Endothelial cell of umbilical vein (primary cell): ENCODE measurements around the gene LRRTM4.

Experiments
- EZH2 ChIP-seq: IDR thresholded peaks from 2 replicates; pipeline ENCODE4 v1.6.1; 2012; ENCODE audit warnings: borderline replicate concordance, low read depth, mild to moderate bottlenecking, moderate library complexity, low read length, inconsistent platforms; ENCODE audit not compliant: severe bottlenecking
- GATA2 ChIP-seq: IDR thresholded peaks from 2 replicates; pipeline ENCODE4 v1.7.0; 2011; ENCODE audit warnings: low read depth, mild to moderate bottlenecking, moderate library complexity, mixed read lengths, low read length; ENCODE audit not compliant: insufficient read length, insufficient read depth
- JUN ChIP-seq: IDR thresholded peaks from 2 replicates; pipeline ENCODE4 v1.6.1; 2011; ENCODE audit warnings: borderline replicate concordance, low read depth; ENCODE audit not compliant: insufficient read length, insufficient read depth
- MYC ChIP-seq: IDR thresholded peaks from one replicate; pipeline ENCODE4 v1.6.1; 2011; ENCODE audit warnings: mild to moderate bottlenecking, low read depth, low read length
- POLR2A ChIP-seq: IDR thresholded peaks from 2 replicates; pipeline ENCODE4 v1.6.1; 2012; ENCODE audit warnings: low read depth, mild to moderate bottlenecking, control low read depth, low read length
- POLR2AphosphoS5 ChIP-seq: IDR thresholded peaks from 2 replicates; pipeline ENCODE4 v1.6.1; 2012; ENCODE audit warnings: low read depth, mild to moderate bottlenecking, control low read depth, low read length, moderate library complexity; ENCODE audit not compliant: insufficient read depth
- TF ChIP-seq, protein P1 (sequence below), 2 donors: IDR thresholded peaks; 1 replicate in 1 of 2; 2 replicates in 1 of 2; pipeline ENCODE4 v1.5.1; 2011; ENCODE audit warnings: low read length in 2 of 2, mild to moderate bottlenecking in 2 of 2, moderate library complexity in 2 of 2, control low read depth in 1 of 2, inconsistent platforms in 1 of 2, low read depth in 1 of 2; ENCODE audit not compliant: insufficient read depth in 1 of 2; ENCODE audit errors: extremely low read depth in 1 of 2
- TF ChIP-seq, protein P2 (sequence below): IDR thresholded peaks from 2 replicates; pipeline ENCODE4 v1.6.1; 2011; ENCODE audit not compliant: insufficient read depth, insufficient read length

GRCh38 chr2:77009307-77009706 is 512.9 kb downstream of the LRRTM4 start:
- TF ChIP-seq, protein P1, sequence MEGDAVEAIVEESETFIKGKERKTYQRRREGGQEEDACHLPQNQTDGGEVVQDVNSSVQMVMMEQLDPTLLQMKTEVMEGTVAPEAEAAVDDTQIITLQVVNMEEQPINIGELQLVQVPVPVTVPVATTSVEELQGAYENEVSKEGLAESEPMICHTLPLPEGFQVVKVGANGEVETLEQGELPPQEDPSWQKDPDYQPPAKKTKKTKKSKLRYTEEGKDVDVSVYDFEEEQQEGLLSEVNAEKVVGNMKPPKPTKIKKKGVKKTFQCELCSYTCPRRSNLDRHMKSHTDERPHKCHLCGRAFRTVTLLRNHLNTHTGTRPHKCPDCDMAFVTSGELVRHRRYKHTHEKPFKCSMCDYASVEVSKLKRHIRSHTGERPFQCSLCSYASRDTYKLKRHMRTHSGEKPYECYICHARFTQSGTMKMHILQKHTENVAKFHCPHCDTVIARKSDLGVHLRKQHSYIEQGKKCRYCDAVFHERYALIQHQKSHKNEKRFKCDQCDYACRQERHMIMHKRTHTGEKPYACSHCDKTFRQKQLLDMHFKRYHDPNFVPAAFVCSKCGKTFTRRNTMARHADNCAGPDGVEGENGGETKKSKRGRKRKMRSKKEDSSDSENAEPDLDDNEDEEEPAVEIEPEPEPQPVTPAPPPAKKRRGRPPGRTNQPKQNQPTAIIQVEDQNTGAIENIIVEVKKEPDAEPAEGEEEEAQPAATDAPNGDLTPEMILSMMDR (IDR thresholded peaks at IDR 0.05; ENCODE audit: extremely low read depth in 1 of 2, insufficient read depth in 1 of 2, low read depth in 1 of 2, low read length in 2 of 2) = no peak
- TF ChIP-seq POLR2A (no peak), EZH2 (no peak), POLR2AphosphoS5 (no peak), GATA2 (no peak), JUN (peak; percentile 62), MYC (no peak)
- TF ChIP-seq, protein P2, sequence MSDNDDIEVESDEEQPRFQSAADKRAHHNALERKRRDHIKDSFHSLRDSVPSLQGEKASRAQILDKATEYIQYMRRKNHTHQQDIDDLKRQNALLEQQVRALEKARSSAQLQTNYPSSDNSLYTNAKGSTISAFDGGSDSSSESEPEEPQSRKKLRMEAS = no peak
